HEK293T (cell line): ENCODE measurements around the gene CCR3.

Source experiments
- CTCF ChIA-PET: fragments of 350-600 bp; formaldehyde crosslinking; extraction: SDS; loops from one replicate; lab custom pipeline; 2021; ENCODE audit warnings: antibody characterized with exemption, inconsistent platforms; lab: Yijun Ruan, JAX
- POLR2A ChIA-PET: fragments of 350-600 bp; formaldehyde crosslinking; extraction: SDS; loops from one replicate; lab custom pipeline; 2020; ENCODE audit warnings: antibody characterized with exemption, inconsistent platforms; lab: Yijun Ruan, JAX
- DNase-seq: peaks from one replicate; pipeline ENCODE4 v3.0.0; 2012; ENCODE audit warnings: mixed read lengths; ENCODE audit errors: extremely low spot score
- ARNT ChIP-seq: fragments of 450-650 bp; IDR thresholded peaks from 2 replicates; pipeline ENCODE4 v1.6.1; 2017; ENCODE audit warnings: mild to moderate bottlenecking
- BHLHE40 ChIP-seq: fragments of 450-650 bp; IDR thresholded peaks from 2 replicates; pipeline ENCODE4 v1.6.1; 2016; ENCODE audit warnings: mild to moderate bottlenecking, moderate library complexity, borderline replicate concordance
- CTBP1 ChIP-seq: fragments of 450-650 bp; IDR thresholded peaks from 2 replicates; pipeline ENCODE4 v1.6.1; 2016; ENCODE audit warnings: borderline replicate concordance
- ELF4 ChIP-seq: fragments of 450-650 bp; IDR thresholded peaks from 2 replicates; pipeline ENCODE4 v1.6.1; 2017; ENCODE audit warnings: antibody characterized with exemption
- FOXA1 ChIP-seq: fragments of 450-650 bp; IDR thresholded peaks from 2 replicates; pipeline ENCODE4 v1.6.1; 2016; ENCODE audit warnings: mild to moderate bottlenecking
- FOXK2 ChIP-seq: fragments of 450-650 bp; IDR thresholded peaks from 2 replicates; pipeline ENCODE4 v1.6.1; 2016; ENCODE audit warnings: mild to moderate bottlenecking
- FOXM1 ChIP-seq: fragments of 450-650 bp; IDR thresholded peaks from 2 replicates; pipeline ENCODE4 v1.6.1; 2017; ENCODE audit warnings: mild to moderate bottlenecking, borderline replicate concordance
- HDGF ChIP-seq: fragments of 450-650 bp; IDR thresholded peaks from 2 replicates; pipeline ENCODE4 v1.6.1; 2017; ENCODE audit warnings: antibody characterized with exemption, borderline replicate concordance
- L3MBTL2 ChIP-seq: fragments of 450-650 bp; conservative IDR thresholded peaks from 2 replicates; pipeline ENCODE4 v1.6.1; 2016; ENCODE audit warnings: mild to moderate bottlenecking
- LEF1 ChIP-seq: fragments of 450-650 bp; IDR thresholded peaks from 2 replicates; pipeline ENCODE4 v1.6.1; 2017; ENCODE audit warnings: mild to moderate bottlenecking, borderline replicate concordance
- NFRKB ChIP-seq: fragments of 450-650 bp; IDR thresholded peaks from 2 replicates; pipeline ENCODE4 v1.6.1; 2016; ENCODE audit warnings: mild to moderate bottlenecking, moderate library complexity
- PKNOX1 ChIP-seq: fragments of 450-650 bp; IDR thresholded peaks from 2 replicates; pipeline ENCODE4 v1.6.1; 2016
- SP1 ChIP-seq: fragments of 450-650 bp; IDR thresholded peaks from 2 replicates; pipeline ENCODE4 v1.6.1; 2017
- SUZ12 ChIP-seq: fragments of 450-650 bp; IDR thresholded peaks from 2 replicates; pipeline ENCODE4 v1.6.1; 2016; ENCODE audit warnings: mild to moderate bottlenecking
- TARDBP ChIP-seq: fragments of 450-650 bp; IDR thresholded peaks from 2 replicates; pipeline ENCODE4 v1.6.1; 2016
- ZNF384 ChIP-seq: fragments of 450-650 bp; IDR thresholded peaks from 2 replicates; pipeline ENCODE4 v1.6.1; 2016

The CCR3 gene

GRCh38 chr3:46293035-46293724, 50.9 kb downstream of the CCR3 start:
- POLR2A ChIA-PET: no interaction called here
- no peak for DNase-seq
- CTCF ChIA-PET: no interaction called here
- TF ChIP-seq TARDBP (no peak), SP1 (no peak), BHLHE40 (no peak), FOXA1 (no peak), L3MBTL2 (no peak), HDGF (no peak), LEF1 (no peak), CTBP1 (no peak), FOXM1 (no peak)

GRCh38 chr3:46293991-46294833, 52.0 kb downstream of the CCR3 start:
- ChIA-PET POLR2A (no interaction called here), CTCF (no interaction called here)
- TF ChIP-seq ARNT (no peak), FOXA1 (no peak), CTBP1 (no peak), LEF1 (no peak), TARDBP (no peak), L3MBTL2 (no peak), HDGF (no peak), BHLHE40 (no peak), SUZ12 (no peak), FOXK2 (no peak), NFRKB (no peak), SP1 (no peak), PKNOX1 (no peak), ZNF384 (no peak), FOXM1 (no peak), ELF4 (no peak)
- DNase-seq: no peak

- CTCF ChIA-PET: no interaction called here
- no peak for DNase-seq
- TF ChIP-seq ELF4 (no peak), CTBP1 (no peak), PKNOX1 (no peak), FOXK2 (no peak), LEF1 (no peak), SP1 (no peak), FOXM1 (no peak), ZNF384 (no peak), TARDBP (no peak), BHLHE40 (no peak)
- POLR2A ChIA-PET: no interaction called here
Observed at GRCh38 chr3:46296826-46297225, 54.6 kb downstream of the CCR3 start.

- ChIA-PET CTCF (no interaction called here), POLR2A (no interaction called here)
- no peak for TF ChIP-seq LEF1
- no peak for TF ChIP-seq BHLHE40
- TF ChIP-seq SUZ12: no peak
- no peak for TF ChIP-seq TARDBP
- TF ChIP-seq SP1: no peak
- TF ChIP-seq L3MBTL2: no peak
- no peak for TF ChIP-seq FOXA1
- no peak for DNase-seq
Observed at GRCh38 chr3:46297658-46298423, 55.6 kb downstream of the CCR3 start.

GRCh38 chr3:46298871-46299607, 56.8 kb downstream of the CCR3 start:
- POLR2A ChIA-PET: no interaction called here

More at GRCh38 chr3:46298871-46299607, 56.8 kb downstream of the CCR3 start:
- CTCF ChIA-PET: no interaction called here
- no peak for DNase-seq
- TF ChIP-seq FOXA1: no peak
- TF ChIP-seq CTBP1: no peak
- TF ChIP-seq L3MBTL2: no peak
- TF ChIP-seq LEF1: no peak
- no peak for TF ChIP-seq HDGF
- no peak for TF ChIP-seq FOXK2
